Caco-2 (cell line): Measurements from ENCODE around the gene CRB2. TPM values are rescaled to one million over a fixed set of nuclear protein-coding genes. Genes with fewer than 3 reads are reported as not detected.

Experiments used
- BruUV-seq: library from RNA; stranded (reverse); fragments of 400-500 nt; replicated peaks from 2 replicates; lab custom pipeline; 2021; lab: Mats Ljungman, UMichigan
- CTCF ChIA-PET: fragments of 300-600 bp; sonication (Branson Sonifier 250); formaldehyde crosslinking; loops from one replicate; lab custom pipeline; 2022; ENCODE audit warnings: antibody characterized with exemption; lab: Charles Lee
- POLR2A ChIA-PET: fragments of 300-600 bp; sonication (Branson Sonifier 250); formaldehyde crosslinking; loops from one replicate; lab custom pipeline; 2022; ENCODE audit warnings: antibody characterized with exemption; lab: Charles Lee
- DNase-seq, 2 experiments: peaks; one replicate each; pipeline versions ENCODE4 v3.0.0 to v3.0.0-alpha.2; 2020 to 2022
- H3K27me3 ChIP-seq: replicated peaks from 2 replicates; pipeline ENCODE4 v1.6.0; 2011; ENCODE audit warnings: low read length; ENCODE audit not compliant: control insufficient read depth, insufficient read depth
- H3K36me3 ChIP-seq: 2 replicates; pipeline ENCODE4 v1.5.1; 2011; ENCODE audit warnings: low read length; ENCODE audit not compliant: control insufficient read depth, insufficient read depth
- H3K4me1 ChIP-seq: fragments of 250-450 bp; sonication (Bioruptor Pico); 2 replicates; pipeline ENCODE4 v1.5.1; 2020; ENCODE audit warnings: mild to moderate bottlenecking
- H3K4me3 ChIP-seq: 2 replicates; pipeline ENCODE4 v1.5.1; 2011; ENCODE audit warnings: low read depth, mild to moderate bottlenecking, control low read depth, low read length
- H3K9me3 ChIP-seq: fragments of 250-450 bp; sonication (Bioruptor Pico); 2 replicates; pipeline ENCODE4 v1.5.1; 2020; ENCODE audit warnings: mild to moderate bottlenecking, moderate library complexity
- H3K27ac Mint-ChIP-seq: one replicate; pipeline ENCODE4 v1.8.0; 2022; ENCODE audit warnings: mixed read lengths; ENCODE audit not compliant: unreplicated experiment
- H3K27me3 Mint-ChIP-seq: one replicate; pipeline ENCODE4 v1.8.0; 2022; ENCODE audit warnings: mixed read lengths; ENCODE audit not compliant: insufficient read depth, unreplicated experiment
- H3K36me3 Mint-ChIP-seq: one replicate; pipeline ENCODE4 v1.8.0; 2022; ENCODE audit warnings: mild to moderate bottlenecking, mixed read lengths; ENCODE audit not compliant: insufficient read depth, unreplicated experiment
- H3K4me1 Mint-ChIP-seq: one replicate; pipeline ENCODE4 v1.8.0; 2022; ENCODE audit warnings: low read depth, mixed read lengths; ENCODE audit not compliant: unreplicated experiment
- H3K4me3 Mint-ChIP-seq: one replicate; pipeline ENCODE4 v1.8.0; 2022; ENCODE audit warnings: mild to moderate bottlenecking, moderate library complexity, mixed read lengths; ENCODE audit not compliant: unreplicated experiment
- H3K9me3 Mint-ChIP-seq: one replicate; pipeline ENCODE4 v1.8.0; 2022; ENCODE audit warnings: mixed read lengths; ENCODE audit not compliant: unreplicated experiment
- CTCF ChIP-seq, 2 experiments: fragments of 200-600 bp in 1 of 2; IDR thresholded peaks; 1 replicate in 1 of 2; 2 replicates in 1 of 2; pipeline versions ENCODE4 v1.5.1 to v1.8.0; 2011 to 2022; ENCODE audit warnings: antibody characterized with exemption in 1 of 2, control low read depth in 1 of 2, inconsistent platforms in 1 of 2, low read depth in 1 of 2, low read length in 1 of 2, mild to moderate bottlenecking in 1 of 2, moderate library complexity in 1 of 2; ENCODE audit not compliant: insufficient read depth in 1 of 2, severe bottlenecking in 1 of 2, unreplicated experiment in 1 of 2
- intact Hi-C: fragments of 100-400 bp; cut with micrococcal nuclease; formaldehyde crosslinking; loops from one replicate; pipeline ENCODE4 v1.10.0; 2022; ENCODE audit not compliant: unreplicated experiment
- total RNA-seq: library from RNA; stranded (reverse); gene quantifications from 2 replicates; pipeline ENCODE4 v1.2.3, GENCODE V29; 2022

Gene CRB2
- total RNA-seq, 1 experiment from 2014 or later = 0.34 TPM

DNA sequence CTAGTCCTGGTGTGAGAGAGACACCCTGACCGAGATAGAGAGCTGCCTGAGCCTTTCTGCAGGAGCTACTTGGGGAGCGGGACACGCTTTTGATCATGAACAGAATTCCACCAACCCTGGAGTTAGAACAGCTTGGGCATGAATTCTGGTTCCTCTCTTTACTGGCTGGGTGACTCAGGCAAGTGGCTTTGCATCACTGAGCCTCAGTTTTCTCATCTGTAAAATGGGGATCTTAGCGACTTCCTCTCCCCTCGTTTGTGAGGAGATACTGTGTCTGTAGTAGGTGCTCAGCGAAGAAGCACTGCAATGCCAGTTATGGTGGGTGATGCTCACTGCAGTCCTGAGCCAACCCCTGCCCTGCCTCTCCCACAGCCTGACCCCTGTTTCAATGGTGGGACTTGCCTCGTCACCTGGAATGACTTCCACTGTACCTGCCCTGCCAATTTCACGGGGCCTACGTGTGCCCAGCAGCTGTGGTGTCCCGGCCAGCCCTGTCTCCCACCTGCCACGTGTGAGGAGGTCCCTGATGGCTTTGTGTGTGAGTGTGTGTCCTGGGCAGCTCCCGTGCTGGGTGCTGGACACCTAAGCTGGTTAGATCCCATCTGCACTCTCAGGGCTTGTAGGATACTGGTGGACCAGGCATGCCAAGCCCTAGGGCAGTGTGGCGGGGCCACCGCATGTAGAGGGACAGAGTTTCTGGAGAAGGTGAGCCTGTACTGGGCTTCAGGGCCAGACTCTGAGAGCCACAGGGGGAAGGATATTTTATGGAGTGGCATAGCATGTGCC, 16.0 kb downstream of the CRB2 start:
- no TSS peak for BruUV-seq
- no peak overlapping the region for H3K4me3 ChIP-seq
- intact Hi-C loops = no loop called here
- H3K4me3 Mint-ChIP-seq = no peak overlapping the region
- no peak for TF ChIP-seq CTCF (IDR thresholded peaks at IDR 0.05; ENCODE audit: insufficient read depth in 1 of 2, low read depth in 1 of 2, low read length in 1 of 2, severe bottlenecking in 1 of 2, unreplicated experiment in 1 of 2)
- POLR2A ChIA-PET = no interaction called here
- H3K27me3 ChIP-seq = no peaks in the 10 kb centered on the region
- H3K36me3 Mint-ChIP-seq = peaks cover 21% of the 10 kb centered on the region
- H3K36me3 ChIP-seq = no peaks in the 10 kb centered on the region
- peaks cover 38% of the 10 kb centered on the region for H3K4me1 Mint-ChIP-seq
- DNase-seq = no peak
- no peak overlapping the region for H3K27ac Mint-ChIP-seq
- CTCF ChIA-PET = no interaction called here
- H3K27me3 Mint-ChIP-seq = no peaks in the 10 kb centered on the region
- H3K9me3 Mint-ChIP-seq = no peaks in the 10 kb centered on the region
- no peaks in the 10 kb centered on the region for H3K9me3 ChIP-seq
- H3K4me1 ChIP-seq = peaks cover 31% of the 10 kb centered on the region

- Histone ChIP-seq H3K4me1 (peaks cover 32% of the 10 kb centered on the region), H3K4me3 (no peak overlapping the region), H3K9me3 (no peaks in the 10 kb centered on the region), H3K36me3 (no peaks in the 10 kb centered on the region), H3K27me3 (no peaks in the 10 kb centered on the region)
- H3K36me3 Mint-ChIP-seq = peaks cover 21% of the 10 kb centered on the region
- no peaks in the 10 kb centered on the region for H3K9me3 Mint-ChIP-seq
- ChIA-PET CTCF (no interaction called here), POLR2A (no interaction called here)
- H3K4me1 Mint-ChIP-seq = peaks cover 38% of the 10 kb centered on the region
- no peak overlapping the region for H3K4me3 Mint-ChIP-seq
- no peaks in the 10 kb centered on the region for H3K27me3 Mint-ChIP-seq
- H3K27ac Mint-ChIP-seq = no peak overlapping the region
- no peak for TF ChIP-seq CTCF (IDR thresholded peaks at IDR 0.05; ENCODE audit: insufficient read depth in 1 of 2, low read depth in 1 of 2, low read length in 1 of 2, severe bottlenecking in 1 of 2, unreplicated experiment in 1 of 2)
- no peak for DNase-seq
- intact Hi-C loops = no loop called here
- BruUV-seq = no TSS peak
These were observed 16.9 kb downstream of the CRB2 start for GRCh38 chr9:123372766-123373446.

GRCh38 chr9:123373447-123373923, 17.5 kb downstream of the CRB2 start:
- no peak for TF ChIP-seq CTCF (IDR thresholded peaks at IDR 0.05; ENCODE audit: insufficient read depth in 1 of 2, low read depth in 1 of 2, low read length in 1 of 2, severe bottlenecking in 1 of 2, unreplicated experiment in 1 of 2)
- ChIA-PET POLR2A (no interaction called here), CTCF (no interaction called here)
- H3K9me3 Mint-ChIP-seq = no peaks in the 10 kb centered on the region
- H3K4me1 Mint-ChIP-seq = peaks cover 32% of the 10 kb centered on the region
- no peak overlapping the region for H3K27ac Mint-ChIP-seq
- DNase-seq = no peak
- no peak overlapping the region for H3K4me3 Mint-ChIP-seq
- Histone ChIP-seq H3K4me1 (peaks cover 32% of the 10 kb centered on the region), H3K36me3 (no peaks in the 10 kb centered on the region), H3K9me3 (no peaks in the 10 kb centered on the region), H3K4me3 (no peak overlapping the region), H3K27me3 (no peaks in the 10 kb centered on the region)
- BruUV-seq = no TSS peak
- H3K36me3 Mint-ChIP-seq = peaks cover 26% of the 10 kb centered on the region
- intact Hi-C loops = no loop called here
- no peaks in the 10 kb centered on the region for H3K27me3 Mint-ChIP-seq
